Panc1 (cell line): ENCODE data around the gene OSBPL10. TPM values are rescaled to one million over a fixed set of nuclear protein-coding genes. Genes with fewer than 3 reads are reported as not detected.
"Not testable (repeated sequence)": the region's sequence is repeated elsewhere in the genome, so short reads cannot be mapped to it uniquely, and the experiment has no call there.

Experiments used
- ATAC-seq: fragments of 200-7000 bp; cut with Tn5 transposase; 2 replicates; pipeline ENCODE4 v1.9.1; 2020; ENCODE audit warnings: mild to moderate bottlenecking, moderate library complexity
- BruUV-seq: library from RNA; stranded (reverse); fragments of 400-500 nt; replicated peaks from 2 replicates; lab custom pipeline; 2021; lab: Mats Ljungman, UMichigan
- CTCF ChIA-PET: fragments of 300-600 bp; sonication (Branson Sonifier 250); formaldehyde crosslinking; loops from one replicate; lab custom pipeline; 2022; ENCODE audit warnings: antibody characterized with exemption; lab: Charles Lee
- POLR2A ChIA-PET: fragments of 300-600 bp; sonication (Branson Sonifier 250); formaldehyde crosslinking; loops from one replicate; lab custom pipeline; 2022; ENCODE audit warnings: antibody characterized with exemption; lab: Charles Lee
- DNase-seq: peaks from one replicate; pipeline ENCODE4 v3.0.0-alpha.2; 2010; ENCODE audit warnings: low read depth, low spot score
- H3K27ac ChIP-seq: 2 replicates; pipeline ENCODE4 v1.5.1; 2011; ENCODE audit warnings: mild to moderate bottlenecking, low read length, inconsistent platforms
- H3K27me3 ChIP-seq: fragments of 200-500 bp; sonication (Bioruptor generic); 2 replicates; pipeline ENCODE4 v1.6.0; 2014; ENCODE audit warnings: low read length, inconsistent platforms; ENCODE audit not compliant: control insufficient read depth, insufficient read depth
- H3K36me3 ChIP-seq: fragments of 200-500 bp; sonication (Bioruptor generic); 2 replicates; pipeline ENCODE4 v1.5.1; 2014; ENCODE audit warnings: inconsistent platforms, mild to moderate bottlenecking, low read length, moderate library complexity; ENCODE audit not compliant: control insufficient read depth, insufficient read depth
- H3K4me1 ChIP-seq: 2 replicates; pipeline ENCODE4 v1.5.1; 2011; ENCODE audit warnings: inconsistent platforms, mild to moderate bottlenecking, low read length, moderate library complexity; ENCODE audit not compliant: control insufficient read depth, insufficient read depth
- H3K4me3 ChIP-seq, 2 experiments: 2 replicates each; pipeline ENCODE4 v1.5.1; 2011 to 2012; ENCODE audit warnings: low read depth in 2 of 2, low read length in 2 of 2, mild to moderate bottlenecking in 2 of 2, inconsistent platforms in 1 of 2, moderate library complexity in 1 of 2
- H3K9me3 ChIP-seq: fragments of 200-500 bp; sonication (Bioruptor generic); 2 replicates; pipeline ENCODE4 v1.5.1; 2014; ENCODE audit warnings: low read depth, mild to moderate bottlenecking, inconsistent platforms, low read length, moderate library complexity; ENCODE audit not compliant: control insufficient read depth, insufficient read depth
- CTCF ChIP-seq: fragments of 450-650 bp; IDR thresholded peaks from 2 replicates; pipeline ENCODE4 v1.5.1; 2017; ENCODE audit warnings: mild to moderate bottlenecking
- POLR2AphosphoS5 ChIP-seq: IDR thresholded peaks from 2 replicates; pipeline ENCODE4 v1.6.1; 2012; ENCODE audit warnings: mild to moderate bottlenecking, low read depth, low read length, moderate library complexity
- SIN3A ChIP-seq: IDR thresholded peaks from 2 replicates; pipeline ENCODE4 v1.6.1; 2012; ENCODE audit warnings: low read depth, mild to moderate bottlenecking, low read length, moderate library complexity, borderline replicate concordance; ENCODE audit not compliant: insufficient read depth
- TCF7L2 ChIP-seq: IDR thresholded peaks from 2 replicates; pipeline ENCODE4 v1.6.1; 2011; ENCODE audit warnings: mild to moderate bottlenecking, low read depth, low read length, inconsistent platforms
- in situ Hi-C: cut with HindIII; loops from 2 replicates; pipeline ENCODE4 v1.10.0; 2016; ENCODE audit warnings: low sequenced_read_pairs, low pct_unique_long_range_greater_than_20kb
- intact Hi-C: fragments of 100-400 bp; cut with micrococcal nuclease; formaldehyde crosslinking; loops from one replicate; pipeline ENCODE4 v1.10.0; 2022; ENCODE audit not compliant: unreplicated experiment
- total RNA-seq: library from RNA; stranded (reverse); gene quantifications from one replicate; pipeline ENCODE4 v1.2.1, GENCODE V29; 2021; ENCODE audit not compliant: unreplicated experiment
- TF ChIP-seq, protein P1 (sequence below), 2 experiments: IDR thresholded peaks; 2 replicates each; pipeline ENCODE4 v1.6.1; 2011 to 2012; ENCODE audit warnings: low read depth in 2 of 2, control low read depth in 1 of 2, low read length in 1 of 2, mild to moderate bottlenecking in 1 of 2, moderate library complexity in 1 of 2; ENCODE audit not compliant: insufficient read depth in 1 of 2

OSBPL10 gene
- total RNA-seq, 1 experiment from 2014 or later = 88.1 TPM

- Histone ChIP-seq H3K27ac (no peak overlapping the region), H3K4me3 (no peak overlapping the region), H3K9me3 (peaks cover 4% of the 10 kb centered on the region; the same call in 1 of the 2 replicates), H3K36me3 (no peaks in the 10 kb centered on the region), H3K27me3 (no peaks in the 10 kb centered on the region), H3K4me1 (no peaks in the 10 kb centered on the region)
- TF ChIP-seq POLR2AphosphoS5 (no peak), TCF7L2 (no peak), CTCF (no peak), SIN3A (no peak)
- TF ChIP-seq, protein P1, sequence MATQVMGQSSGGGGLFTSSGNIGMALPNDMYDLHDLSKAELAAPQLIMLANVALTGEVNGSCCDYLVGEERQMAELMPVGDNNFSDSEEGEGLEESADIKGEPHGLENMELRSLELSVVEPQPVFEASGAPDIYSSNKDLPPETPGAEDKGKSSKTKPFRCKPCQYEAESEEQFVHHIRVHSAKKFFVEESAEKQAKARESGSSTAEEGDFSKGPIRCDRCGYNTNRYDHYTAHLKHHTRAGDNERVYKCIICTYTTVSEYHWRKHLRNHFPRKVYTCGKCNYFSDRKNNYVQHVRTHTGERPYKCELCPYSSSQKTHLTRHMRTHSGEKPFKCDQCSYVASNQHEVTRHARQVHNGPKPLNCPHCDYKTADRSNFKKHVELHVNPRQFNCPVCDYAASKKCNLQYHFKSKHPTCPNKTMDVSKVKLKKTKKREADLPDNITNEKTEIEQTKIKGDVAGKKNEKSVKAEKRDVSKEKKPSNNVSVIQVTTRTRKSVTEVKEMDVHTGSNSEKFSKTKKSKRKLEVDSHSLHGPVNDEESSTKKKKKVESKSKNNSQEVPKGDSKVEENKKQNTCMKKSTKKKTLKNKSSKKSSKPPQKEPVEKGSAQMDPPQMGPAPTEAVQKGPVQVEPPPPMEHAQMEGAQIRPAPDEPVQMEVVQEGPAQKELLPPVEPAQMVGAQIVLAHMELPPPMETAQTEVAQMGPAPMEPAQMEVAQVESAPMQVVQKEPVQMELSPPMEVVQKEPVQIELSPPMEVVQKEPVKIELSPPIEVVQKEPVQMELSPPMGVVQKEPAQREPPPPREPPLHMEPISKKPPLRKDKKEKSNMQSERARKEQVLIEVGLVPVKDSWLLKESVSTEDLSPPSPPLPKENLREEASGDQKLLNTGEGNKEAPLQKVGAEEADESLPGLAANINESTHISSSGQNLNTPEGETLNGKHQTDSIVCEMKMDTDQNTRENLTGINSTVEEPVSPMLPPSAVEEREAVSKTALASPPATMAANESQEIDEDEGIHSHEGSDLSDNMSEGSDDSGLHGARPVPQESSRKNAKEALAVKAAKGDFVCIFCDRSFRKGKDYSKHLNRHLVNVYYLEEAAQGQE (IDR thresholded peaks at IDR 0.05; ENCODE audit: insufficient read depth in 1 of 2, low read depth in 2 of 2, low read length in 1 of 2) = no peak
- POLR2A ChIA-PET = no interaction called here
- ATAC-seq (no peak), DNase-seq (no peak)
- intact Hi-C loops (no loop called here), in situ Hi-C loops (no loop called here)
- no TSS peak for BruUV-seq
- CTCF ChIA-PET = no interaction called here
Observed at GRCh38 chr3:31996195-31996594, 15.1 kb upstream of the OSBPL10 start.

DNA sequence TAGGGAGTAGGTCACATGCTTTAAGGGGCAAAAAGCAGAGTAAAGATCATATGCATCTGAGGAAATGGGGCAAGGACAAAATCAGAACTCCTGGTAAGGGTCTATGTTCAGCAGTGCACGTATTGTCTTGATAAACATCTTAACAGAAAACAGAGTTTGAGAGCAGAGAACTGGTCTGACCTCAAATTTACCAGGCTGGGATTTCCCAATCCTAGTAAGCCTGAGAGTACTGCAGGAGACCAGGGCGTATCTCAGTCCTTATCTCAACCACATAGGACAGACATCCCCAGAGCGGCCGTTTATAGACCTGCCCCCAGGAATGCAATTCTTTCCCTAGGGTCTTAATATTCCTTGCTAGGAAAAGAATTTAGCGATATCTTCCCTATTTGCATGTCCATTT is 14.0 kb upstream of the OSBPL10 start:
- H3K36me3 ChIP-seq, CTCF ChIA-PET, H3K4me3 ChIP-seq, in situ Hi-C loops, H3K27ac ChIP-seq, BruUV-seq, POLR2A ChIA-PET, H3K4me1 ChIP-seq, DNase-seq, intact Hi-C loops, ATAC-seq, H3K27me3 ChIP-seq: not testable (repeated sequence)
- peaks cover 10% of the 10 kb centered on the region; the same call in 1 of the 2 replicates for H3K9me3 ChIP-seq

- no TSS peak for BruUV-seq
- POLR2A ChIA-PET = no interaction called here
- Histone ChIP-seq H3K4me1 (no peaks in the 10 kb centered on the region), H3K9me3 (peaks cover 17% of the 10 kb centered on the region; the same call in 1 of the 2 replicates), H3K27me3 (no peaks in the 10 kb centered on the region), H3K36me3 (no peaks in the 10 kb centered on the region), H3K4me3 (no peak overlapping the region), H3K27ac (no peak overlapping the region)
- CTCF ChIA-PET = no interaction called here
- ATAC-seq = no peak
- no peak for DNase-seq
- intact Hi-C loops = no loop called here
- in situ Hi-C loops = no loop called here
- TF ChIP-seq CTCF = no peak
- TF ChIP-seq, protein P1 (IDR thresholded peaks at IDR 0.05; ENCODE audit: insufficient read depth in 1 of 2, low read depth in 2 of 2, low read length in 1 of 2) = no peak
- TF ChIP-seq TCF7L2 = no peak
- no peak for TF ChIP-seq SIN3A
- TF ChIP-seq POLR2AphosphoS5 = no peak
Observed at GRCh38 chr3:31993843-31994242, 12.8 kb upstream of the OSBPL10 start.

DNA sequence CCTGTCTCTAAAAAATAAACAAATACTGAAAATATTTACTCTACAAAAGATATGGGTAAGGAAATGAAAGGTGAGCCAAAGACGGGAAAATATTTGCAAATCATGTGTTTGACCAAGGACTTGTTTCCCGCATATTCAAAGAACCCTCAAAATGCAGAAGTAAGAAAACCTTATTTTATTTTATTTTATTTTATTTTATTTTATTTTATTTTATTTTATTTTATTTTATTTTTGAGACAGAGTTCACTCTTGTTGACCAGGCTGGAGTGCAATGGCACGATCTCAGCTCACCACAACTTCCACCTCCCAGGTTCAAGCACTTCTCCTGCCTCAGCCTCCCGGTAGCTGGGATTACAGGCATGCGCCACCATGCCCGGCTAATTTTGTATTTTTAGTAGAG is 11.9 kb upstream of the OSBPL10 start:
- H3K27me3 ChIP-seq, BruUV-seq, in situ Hi-C loops, DNase-seq, H3K4me3 ChIP-seq, ATAC-seq, H3K27ac ChIP-seq, intact Hi-C loops, POLR2A ChIA-PET, H3K36me3 ChIP-seq, CTCF ChIA-PET, H3K4me1 ChIP-seq: not testable (repeated sequence)
- peaks cover 26% of the 10 kb centered on the region; the same call in 1 of the 2 replicates for H3K9me3 ChIP-seq
